NCI-H187 treated with DMSO at 0.1 percent for 48 hours (cell line): Measurements from ENCODE around the gene EIPR1.
A peak's percentile ranks its signal among the peaks of the same experiment; 100 is the strongest.
"Not testable (repeated sequence)": the region's sequence is repeated elsewhere in the genome, so short reads cannot be mapped to it uniquely, and the experiment has no call there.

Source experiments
- DNase-seq: peaks from one replicate; lab custom pipeline; 2025; lab: John Stamatoyannopoulos, UW

EIPR1 gene

DNA sequence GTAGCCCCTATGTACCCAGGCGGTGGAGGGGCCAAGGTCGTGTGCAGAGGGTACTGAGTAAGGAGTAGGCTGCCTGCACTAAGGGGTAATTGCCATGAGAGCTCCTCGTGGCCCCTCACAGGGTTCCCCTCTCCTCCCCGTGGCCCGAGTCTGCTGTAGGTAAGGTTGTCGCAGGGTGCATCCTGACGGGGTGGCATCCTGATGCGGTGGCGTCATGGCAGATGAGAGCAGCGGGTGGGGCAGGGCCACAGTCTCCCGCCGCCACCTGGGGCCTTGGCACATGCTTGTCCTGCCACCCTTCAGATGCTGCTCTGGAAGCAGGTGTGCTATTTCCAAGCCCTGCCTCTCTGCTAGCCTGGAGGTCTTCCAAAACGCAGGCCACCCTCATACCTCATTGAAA, 89.7 kb downstream of the EIPR1 start:
- no peak for DNase-seq

DNA sequence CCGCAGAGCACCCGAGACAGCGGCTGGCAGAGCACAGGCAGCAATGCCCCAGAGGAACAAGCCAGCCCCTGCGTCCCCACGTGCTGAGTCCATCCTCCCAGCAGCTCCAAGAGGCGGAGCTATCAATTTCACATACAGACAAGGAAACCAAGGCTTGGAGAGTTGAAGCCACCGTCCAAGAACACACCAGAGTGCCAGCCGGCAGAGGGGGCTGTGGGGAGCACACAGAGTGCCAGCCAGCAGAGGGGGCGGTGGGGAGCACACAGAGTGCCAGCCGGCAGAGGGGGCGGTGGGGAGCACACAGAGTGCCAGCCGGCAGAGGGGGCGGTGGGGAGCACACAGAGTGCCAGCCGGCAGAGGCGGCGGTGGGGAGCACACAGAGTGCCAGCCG, 91.0 kb downstream of the EIPR1 start:
- not testable (repeated sequence) for DNase-seq

DNA sequence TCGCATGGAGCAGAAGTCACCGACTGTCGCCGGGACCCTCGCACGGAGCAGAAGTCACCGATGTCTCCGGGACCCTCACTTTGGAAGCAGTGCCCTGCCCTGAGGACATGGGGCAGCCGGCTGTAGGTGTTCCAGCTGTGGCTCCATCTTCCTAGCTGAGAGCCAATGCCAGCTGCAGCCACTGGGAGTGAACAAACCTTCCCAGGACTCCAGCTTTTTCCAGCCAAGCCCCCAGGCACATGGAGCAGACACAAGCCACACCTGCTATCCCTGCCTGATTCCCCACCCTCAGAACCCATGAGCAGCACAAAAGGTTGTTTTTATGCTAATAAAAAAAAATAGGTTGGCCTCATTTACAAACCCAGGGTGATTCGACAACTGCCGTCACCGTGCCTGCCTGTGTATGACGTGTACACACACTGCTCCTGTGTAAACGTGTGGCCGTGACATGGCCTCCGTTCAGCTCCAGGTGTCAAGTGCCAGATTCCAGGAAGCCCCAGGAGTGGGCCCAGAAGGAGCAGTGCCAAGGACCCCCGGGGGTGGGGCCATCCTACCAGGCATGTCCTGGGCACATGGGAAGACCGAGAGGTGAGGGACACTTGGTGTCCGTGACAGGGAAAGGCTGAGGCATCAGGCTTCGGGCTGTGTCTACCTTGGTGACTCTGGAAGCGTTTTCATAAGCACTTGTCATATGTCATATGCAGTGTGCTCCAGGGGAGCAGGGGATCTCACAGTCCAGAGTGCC, 91.5 kb downstream of the EIPR1 start:
- no peak for DNase-seq

DNA sequence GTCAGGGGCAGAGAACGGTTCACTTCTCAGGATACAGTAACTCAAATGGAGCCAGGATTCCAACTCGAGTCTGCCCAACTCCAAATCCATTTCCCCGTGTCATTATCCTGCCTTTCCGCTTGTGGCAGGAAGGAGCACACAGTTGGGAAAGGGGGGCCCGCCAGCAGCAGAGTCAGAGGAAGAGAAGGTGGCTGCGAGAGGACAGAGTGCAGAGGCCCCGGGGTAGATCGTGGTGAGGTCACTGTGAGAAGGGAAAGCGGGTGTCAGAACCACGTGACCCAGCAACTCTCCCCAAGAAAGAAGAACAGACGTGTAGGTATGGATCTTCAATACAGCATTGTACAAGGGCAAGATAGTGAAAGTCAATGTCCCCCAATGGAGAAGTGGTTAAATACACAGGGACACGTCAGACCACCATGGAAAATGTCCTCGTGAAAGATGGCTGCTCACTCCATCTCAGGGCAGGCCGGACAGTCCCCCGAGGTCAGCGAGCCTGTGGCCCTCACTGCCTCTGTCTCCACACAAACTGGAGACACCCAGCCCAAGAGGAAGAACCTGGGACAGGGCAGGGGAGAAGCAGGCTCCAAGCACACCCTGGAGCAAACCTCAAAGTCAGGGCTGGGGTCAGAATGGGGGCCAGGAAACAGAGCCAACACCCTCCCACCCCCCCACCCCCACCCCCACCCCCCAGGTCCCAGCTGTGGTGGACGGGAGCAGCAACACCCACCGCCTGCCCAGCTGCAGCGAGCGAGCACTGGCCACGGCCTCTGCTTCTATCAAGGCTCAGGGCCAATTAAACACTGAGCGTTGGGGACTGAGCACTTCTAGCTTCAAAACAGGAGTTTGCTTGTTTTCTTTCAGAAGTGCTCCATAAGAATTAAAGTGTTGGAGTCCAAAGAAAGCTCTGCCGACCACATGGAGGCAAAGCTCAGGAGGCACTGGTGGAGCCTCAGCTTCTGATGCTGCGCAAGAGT, 92.7 kb downstream of the EIPR1 start:
- DNase-seq: no peak

DNA sequence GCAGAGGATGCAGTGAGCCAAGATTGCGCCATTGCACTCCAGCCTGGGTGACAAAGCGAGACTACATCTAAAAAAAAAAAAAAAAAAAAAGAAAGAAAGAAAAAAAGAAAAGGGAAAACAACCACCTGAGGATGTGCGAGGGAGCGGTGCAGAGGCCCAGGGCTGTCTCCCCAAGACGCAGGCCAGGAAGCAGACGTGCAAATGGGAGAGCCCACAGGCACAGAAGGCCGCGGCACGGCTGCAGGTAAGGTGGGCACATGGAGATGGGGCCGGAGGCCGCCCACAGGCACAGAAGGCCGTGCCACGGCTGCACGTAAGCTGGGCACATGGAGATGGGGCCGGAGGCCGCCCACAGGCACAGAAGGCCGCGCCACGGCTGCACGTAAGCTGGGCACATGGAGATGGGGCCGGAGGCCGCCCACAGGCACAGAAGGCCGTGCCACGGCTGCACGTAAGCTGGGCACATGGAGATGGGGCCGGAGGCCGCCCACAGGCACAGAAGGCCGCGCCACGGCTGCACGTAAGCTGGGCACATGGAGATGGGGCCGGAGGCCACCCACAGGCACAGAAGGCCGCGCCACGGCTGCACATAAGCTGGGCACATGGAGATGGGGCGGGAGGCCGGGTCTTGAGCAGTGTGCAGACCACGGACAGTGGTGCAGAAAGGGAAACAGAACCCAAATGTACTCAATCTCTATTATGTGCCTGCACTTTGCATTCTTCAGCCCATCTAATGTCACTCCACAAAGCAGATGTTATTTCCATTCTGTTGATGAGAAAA, 93.6 kb downstream of the EIPR1 start:
- not testable (repeated sequence) for DNase-seq

DNA sequence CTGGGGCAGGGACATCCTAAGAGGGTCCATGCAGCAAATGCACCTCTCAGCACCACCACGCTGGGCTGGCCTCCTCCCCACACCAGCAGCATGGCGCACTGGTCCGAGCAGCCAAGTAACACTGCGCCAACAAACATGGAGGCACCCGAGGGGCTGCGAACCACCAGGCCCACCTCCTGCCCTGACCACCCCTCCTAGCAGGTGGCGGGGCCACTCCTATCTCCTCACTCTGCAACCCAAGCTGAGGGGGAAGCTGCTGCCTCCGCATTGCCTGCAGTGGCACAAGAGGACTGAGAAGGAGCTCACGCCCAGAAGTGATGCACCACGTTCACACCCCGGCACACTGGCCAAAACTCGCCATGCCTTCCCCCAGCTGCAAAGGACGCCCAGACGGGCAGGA, 94.4 kb downstream of the EIPR1 start:
- no peak for DNase-seq

DNA sequence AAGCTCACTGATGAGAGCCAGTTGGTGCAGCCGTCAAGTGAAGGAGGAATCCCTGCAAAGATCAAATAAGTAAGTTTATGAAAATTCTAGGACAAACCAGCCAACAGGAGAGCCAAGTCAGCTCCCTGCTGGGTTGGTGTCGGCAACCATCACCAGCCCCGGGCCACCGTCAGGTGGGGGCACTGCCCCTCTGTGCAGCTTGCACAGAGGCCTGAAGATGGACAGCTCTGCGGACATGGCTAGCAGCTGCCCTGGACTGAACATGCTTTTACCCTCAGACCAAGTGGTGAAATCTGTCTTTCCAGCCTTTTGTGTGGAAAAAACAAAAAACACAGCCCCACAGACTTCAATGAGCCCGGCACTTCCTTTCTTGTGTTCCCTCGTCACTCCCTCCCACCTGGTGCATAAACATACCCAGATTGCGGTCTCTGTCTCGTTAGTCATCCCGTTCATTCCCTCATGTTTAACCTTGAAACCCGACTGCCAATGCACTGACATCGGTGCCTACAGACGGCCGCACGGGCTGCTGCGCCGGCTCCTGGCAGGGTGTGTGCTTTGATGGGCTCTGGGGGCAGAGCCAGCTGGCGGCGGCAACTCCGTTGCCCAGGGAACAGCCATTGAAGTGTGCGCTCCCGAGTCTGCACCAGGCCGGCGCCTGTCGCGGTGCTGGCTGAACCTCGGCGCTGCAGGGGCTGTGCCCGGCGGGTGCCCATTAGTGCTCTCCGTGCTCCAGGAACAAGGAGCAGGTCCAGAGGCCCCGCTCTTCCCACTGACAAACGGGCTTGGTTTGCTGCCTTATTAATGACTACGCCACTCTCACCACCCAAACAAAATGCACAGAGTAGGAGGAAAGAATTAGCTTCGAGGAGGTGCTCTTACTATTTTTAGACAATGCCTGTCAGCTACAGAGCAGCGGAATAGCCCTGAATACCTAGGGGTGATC, 95.3 kb downstream of the EIPR1 start:
- peak; percentile 88 for DNase-seq

DNA sequence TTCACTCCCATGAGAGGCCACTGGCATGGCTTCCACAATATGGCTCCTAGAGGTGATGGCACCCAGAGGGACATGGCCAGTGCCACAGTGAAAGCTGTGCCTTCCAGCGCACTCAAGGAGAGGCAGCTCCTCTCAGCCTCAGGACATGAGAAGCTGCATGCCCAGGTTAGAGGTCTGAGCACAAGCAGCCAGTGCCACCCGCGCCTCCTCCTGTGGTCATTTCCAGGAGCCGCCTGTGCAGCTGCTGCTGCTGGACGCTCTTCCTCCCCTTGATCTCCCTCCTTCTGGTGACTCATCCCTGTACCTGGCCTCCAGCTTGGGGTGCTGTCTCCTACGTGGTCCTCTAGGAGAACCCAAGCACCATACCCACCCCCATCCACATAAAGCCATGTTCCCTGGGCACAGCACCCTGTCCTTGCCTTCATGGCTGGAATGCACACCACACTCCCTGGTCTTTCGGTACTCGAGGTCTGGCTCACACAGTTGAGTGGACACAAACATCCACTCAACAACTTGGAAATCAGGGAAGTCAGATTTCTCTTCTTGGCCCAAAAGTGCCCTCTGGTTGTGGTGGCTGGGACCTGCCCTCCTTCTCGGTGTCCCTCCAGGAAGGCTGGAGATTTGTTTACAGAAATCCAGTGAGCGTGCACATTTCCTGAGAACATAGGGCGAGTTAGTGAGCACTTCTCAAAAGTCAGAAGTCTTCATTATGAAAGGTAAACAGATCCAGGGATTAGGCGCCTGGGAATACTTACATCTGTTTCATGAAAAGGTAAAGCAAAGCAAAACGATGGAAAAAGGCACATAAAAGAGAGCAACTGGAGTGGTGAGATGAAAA, 96.7 kb downstream of the EIPR1 start:
- DNase-seq: no peak

DNA sequence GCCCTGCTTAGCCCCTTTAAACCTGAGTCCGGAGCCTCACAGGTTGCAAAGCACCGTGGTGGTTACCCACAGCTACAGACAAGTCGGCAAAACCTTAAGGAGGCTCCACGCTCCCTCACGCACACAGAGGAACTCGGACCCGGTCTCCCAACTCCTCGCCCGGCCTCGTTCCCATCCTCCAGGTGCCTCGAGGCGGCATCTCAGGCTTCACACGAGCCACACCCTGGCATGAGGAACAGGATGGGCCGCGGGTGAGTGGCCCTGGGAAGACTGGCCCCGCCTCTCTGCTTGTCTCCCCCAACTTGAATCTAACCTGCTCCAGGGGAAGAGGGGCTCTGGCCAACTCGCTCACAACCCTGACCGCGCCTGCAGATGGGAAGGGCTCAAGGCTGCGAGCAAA, 97.4 kb downstream of the EIPR1 start:
- DNase-seq: no peak

DNA sequence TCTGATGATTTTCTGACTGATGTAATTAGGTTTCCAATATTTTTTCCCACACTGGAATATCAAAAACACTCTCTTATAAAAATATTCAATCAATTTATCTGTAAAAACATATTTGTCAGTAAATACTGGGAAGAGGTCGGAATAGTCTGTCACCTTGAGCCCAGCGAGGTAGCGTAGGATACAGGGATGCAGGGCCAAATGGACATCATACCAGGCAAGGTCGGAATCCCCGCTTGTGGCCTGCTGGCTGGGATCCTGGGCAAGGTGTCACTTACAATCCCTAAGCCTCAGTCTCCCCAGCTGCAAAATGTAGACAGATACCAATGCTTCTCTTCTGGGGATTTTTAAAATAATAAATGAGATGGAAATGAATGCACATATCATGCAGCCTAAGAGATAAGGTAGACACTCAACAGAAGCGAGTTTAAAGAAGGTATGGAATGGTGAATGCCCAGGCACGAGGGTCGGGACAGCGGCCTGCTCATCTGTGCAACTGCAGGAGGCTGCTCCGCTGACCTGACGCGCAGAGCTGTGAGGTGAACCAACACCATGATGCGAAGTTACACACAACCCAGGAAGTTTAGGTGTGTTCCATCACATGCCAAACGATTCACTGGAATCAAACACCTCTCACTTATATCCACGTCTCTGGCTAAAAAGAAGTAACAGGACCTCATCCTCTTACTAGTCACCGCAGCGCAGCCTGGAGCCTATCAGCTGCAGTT, 98.2 kb downstream of the EIPR1 start:
- no peak for DNase-seq

DNA sequence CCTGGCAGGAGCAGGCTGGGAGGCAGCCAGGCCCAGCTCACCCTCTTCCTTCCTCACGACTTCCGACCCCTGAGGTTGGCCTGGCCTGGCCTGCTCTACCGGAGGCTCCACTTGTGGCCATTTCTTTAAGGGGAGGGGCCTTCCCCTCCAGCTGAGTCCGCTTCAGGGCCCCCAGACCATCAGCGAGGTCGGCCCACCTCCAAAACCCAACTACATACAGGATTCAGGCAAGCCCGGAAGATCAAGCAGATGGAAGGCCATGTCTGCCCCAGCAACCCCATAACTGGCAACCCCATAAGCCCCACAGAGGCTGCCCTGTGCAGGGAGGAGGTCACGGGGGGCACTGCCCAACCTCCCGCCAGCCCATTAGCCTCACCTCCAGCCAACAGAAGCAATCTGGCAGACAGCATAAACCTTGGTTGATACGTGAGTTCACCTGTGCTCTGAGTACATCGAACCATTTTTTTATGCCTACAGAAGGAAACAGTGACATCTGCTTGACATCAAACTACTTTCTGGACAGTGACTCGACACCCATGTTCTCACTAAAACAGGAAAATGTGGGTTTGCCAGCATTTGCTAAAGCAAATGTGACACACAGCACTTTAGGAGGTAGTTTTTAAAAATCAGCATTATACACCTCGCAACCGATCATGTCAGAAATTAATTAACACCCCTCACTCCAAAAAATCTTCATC, 98.9 kb downstream of the EIPR1 start:
- no peak for DNase-seq

DNA sequence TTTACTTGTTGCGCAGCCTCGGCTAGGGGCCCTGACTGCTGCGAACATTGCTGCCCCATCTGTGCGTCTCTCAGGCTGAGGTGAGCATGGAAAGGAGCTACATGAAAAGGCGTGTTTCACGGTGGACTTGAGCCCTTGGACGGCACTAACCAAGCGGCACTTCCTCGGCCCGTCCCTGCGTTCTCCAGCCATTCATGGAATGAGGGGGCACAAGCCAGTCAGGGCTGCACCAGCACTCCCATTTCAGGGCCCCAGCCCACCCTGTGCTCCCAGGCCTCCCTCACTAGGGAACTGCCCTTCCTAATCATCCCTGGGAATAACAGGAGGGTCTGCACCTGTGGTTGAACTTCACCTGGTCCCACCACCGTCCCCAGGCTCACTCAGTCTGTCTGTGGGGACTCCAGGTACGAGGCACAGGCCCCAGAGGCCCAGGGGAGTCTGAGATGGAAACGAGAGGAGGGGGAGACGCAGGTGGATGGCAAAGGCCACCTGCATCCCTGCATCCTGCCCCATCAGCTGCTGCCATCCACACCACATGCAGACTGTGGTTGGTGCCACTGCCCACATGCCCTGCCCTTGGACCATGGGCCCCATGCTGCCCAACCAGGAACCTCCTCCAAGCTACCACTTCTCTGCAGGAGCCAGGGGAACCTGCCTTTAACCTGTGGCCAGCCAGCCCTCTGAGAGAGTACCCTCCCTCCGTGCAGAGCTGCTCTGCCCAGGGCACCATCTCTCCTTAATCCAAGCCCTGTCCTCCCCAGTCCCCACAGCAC, 99.7 kb downstream of the EIPR1 start:
- no peak for DNase-seq

DNA sequence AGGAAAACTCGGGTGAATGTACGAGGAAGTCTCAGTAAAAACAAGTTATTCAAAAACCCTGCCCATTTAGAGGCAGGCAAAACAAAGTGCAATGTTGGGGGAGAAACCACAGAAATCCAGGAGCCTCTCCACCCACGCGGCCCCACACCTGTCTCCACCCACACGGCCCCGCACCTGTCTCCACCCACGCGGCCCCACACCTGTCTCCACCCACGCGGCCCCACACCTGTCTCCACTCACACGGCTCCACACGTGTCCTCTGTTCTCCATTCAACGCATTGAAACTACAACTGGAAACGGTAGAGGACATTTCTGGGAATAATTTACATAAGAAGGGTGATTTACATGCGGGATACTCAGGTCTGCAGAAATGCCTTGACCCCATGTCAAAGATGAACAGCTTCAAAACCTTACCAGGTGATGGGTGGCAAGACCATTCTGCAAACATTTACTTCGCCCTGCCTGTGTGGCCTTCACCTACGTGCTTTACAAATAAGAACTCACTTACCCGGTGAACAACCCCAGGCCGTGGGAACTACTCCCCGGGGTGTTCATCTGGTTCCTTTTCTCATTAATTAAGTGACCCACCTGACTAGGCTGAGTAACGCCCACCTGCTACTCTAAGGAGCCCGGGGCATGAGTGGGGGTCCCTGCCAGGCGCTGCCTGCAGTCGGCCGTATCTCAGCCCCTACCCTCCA, 100.4 kb downstream of the EIPR1 start:
- no peak for DNase-seq

DNA sequence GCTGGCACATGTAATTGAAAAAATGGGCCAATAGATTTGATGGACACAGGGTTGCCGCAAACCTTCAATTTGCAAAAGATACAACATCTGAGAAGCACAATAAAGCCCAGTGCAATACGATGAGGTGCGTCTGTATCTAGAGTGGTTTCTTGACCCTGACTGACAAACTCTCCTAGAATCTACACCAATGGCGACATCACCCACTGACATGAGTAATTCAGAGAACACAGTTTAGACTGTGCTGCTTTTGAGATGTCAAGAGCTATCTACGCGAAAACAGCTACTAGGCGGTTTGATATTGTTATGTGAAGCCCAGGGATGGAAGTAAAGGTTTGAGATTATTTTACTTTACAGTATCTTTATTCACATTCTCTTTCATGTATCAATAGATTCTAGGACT, 104.9 kb downstream of the EIPR1 start:
- no peak for DNase-seq

DNA sequence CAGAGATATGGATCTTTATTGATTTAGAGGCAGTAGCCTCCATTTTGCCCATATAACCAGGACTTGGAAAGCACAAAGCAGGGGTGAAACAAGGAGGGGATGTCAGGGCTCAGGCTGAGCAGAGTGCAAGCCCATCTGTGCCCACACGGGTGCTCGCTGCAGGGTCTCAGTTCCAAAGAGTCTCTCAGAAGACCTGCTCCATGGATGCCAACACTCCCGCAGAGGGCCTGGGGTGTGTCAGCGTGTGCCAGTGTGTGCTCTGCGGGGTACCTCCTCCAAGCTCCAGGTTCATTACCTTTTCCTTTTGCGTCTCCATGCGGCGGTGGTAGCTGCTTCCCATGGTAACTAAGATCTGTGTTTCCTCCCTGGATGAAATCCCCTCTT, 107.5 kb downstream of the EIPR1 start:
- no peak for DNase-seq

DNA sequence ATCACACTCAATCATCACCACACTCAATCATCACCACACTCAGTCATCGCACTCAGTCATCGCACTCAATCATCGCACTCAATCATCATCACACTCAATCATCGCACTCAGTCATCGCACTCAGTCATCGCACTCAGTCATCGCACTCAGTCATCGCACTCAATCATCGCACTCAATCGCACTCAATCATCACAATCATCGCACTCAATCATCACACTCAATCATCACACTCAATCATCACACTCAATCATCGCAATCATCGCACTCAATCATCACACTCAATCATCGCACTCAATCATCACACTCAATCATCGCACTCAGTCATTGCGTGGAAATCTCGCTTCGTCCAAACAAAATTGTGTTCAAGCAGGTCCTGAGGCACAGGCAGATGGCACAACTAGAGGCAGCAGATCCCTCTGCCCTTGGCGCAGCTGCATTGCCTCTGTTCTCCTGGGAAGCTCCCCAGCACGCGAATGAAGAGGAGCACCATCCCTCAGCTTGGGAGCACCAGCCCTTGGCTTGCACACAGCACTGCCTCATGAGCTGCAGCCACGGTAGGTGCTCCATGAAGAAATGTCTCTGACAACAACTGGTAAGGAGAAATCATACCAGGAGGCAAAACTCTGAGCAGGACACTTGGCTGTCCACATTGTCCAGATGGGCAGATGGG, 108.1 kb downstream of the EIPR1 start:
- DNase-seq: no peak

DNA sequence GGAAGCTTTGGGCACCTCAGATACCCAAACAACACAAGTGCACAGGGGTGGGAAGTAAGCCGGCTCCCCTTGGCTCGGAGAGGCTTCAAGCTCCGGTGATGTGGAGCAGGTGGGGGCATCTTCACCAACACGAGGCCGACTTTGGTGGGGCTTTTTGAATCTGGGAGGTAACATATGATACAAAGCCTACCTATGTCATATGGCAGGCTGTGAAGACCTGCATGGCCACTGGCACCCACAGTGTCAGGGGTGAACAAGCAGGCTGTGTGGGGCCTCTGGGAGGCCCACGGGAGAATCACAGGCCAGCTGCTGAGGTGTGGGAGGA, 109.0 kb downstream of the EIPR1 start:
- no peak for DNase-seq
